HG03571 (cell line): ENCODE results near the gene TULP4.

ENCODE experiments used
- ATAC-seq: cut with Tn5 transposase; IDR thresholded peaks from one replicate; pipeline ENCODE4 v1.9.1; 2021; ENCODE audit not compliant: unreplicated experiment

TULP4 gene

GRCh38 chr6:158497620-158498019 lies 185.4 kb downstream of the TULP4 start:
- ATAC-seq, result no peak

GRCh38 chr6:158498362-158498761 lies 186.1 kb downstream of the TULP4 start:
- ATAC-seq, result no peak

GRCh38 chr6:158499601-158500000 lies 187.3 kb downstream of the TULP4 start:
- no peak for ATAC-seq

- no peak for ATAC-seq
Observed at GRCh38 chr6:158500016-158500735, 187.9 kb downstream of the TULP4 start.

- no peak for ATAC-seq
Observed at GRCh38 chr6:158501360-158502262, 189.3 kb downstream of the TULP4 start.

- no peak for ATAC-seq
Observed at GRCh38 chr6:158502263-158502950, 190.1 kb downstream of the TULP4 start.

- ATAC-seq, result no peak
Observed at GRCh38 chr6:158503222-158503621, 191.0 kb downstream of the TULP4 start.

- no peak for ATAC-seq
Observed at GRCh38 chr6:158503846-158504245, 191.6 kb downstream of the TULP4 start.

GRCh38 chr6:158505194-158505593 lies 192.9 kb downstream of the TULP4 start:
- no peak for ATAC-seq

- no peak for ATAC-seq
Observed at GRCh38 chr6:158506601-158507000, 194.3 kb downstream of the TULP4 start.

- no peak for ATAC-seq
Observed at GRCh38 chr6:158507174-158507573, 194.9 kb downstream of the TULP4 start.

- no peak for ATAC-seq
Observed at GRCh38 chr6:158508450-158508849, 196.2 kb downstream of the TULP4 start.

GRCh38 chr6:158509465-158509864 lies 197.2 kb downstream of the TULP4 start:
- no peak for ATAC-seq

- ATAC-seq, result no peak
Observed at GRCh38 chr6:158512809-158513208, 200.5 kb downstream of the TULP4 start.

GRCh38 chr6:158514176-158514575 lies 201.9 kb downstream of the TULP4 start:
- ATAC-seq, result no peak

- no peak for ATAC-seq
Observed at GRCh38 chr6:158514991-158515390, 202.7 kb downstream of the TULP4 start.

- no peak for ATAC-seq
Observed at GRCh38 chr6:158516098-158516497, 203.8 kb downstream of the TULP4 start.

- ATAC-seq, result no peak
Observed at GRCh38 chr6:158517038-158517437, 204.8 kb downstream of the TULP4 start.

- no peak for ATAC-seq
Observed at GRCh38 chr6:158517581-158517980, 205.3 kb downstream of the TULP4 start.

- peak; percentile 78 for ATAC-seq
Observed at GRCh38 chr6:158518191-158519127, 206.2 kb downstream of the TULP4 start.
